Mesothelial cell of epicardium (in vitro differentiated cells): ENCODE results near the gene CBFA2T2. TPM values are rescaled to one million over a fixed set of nuclear protein-coding genes. Genes with fewer than 3 reads are reported as not detected.

ENCODE experiments used
- DNase-seq, 2 experiments: peaks; one replicate each; pipeline ENCODE4 v3.0.0; 2021; ENCODE audit warnings: low spot score in 2 of 2; ENCODE audit not compliant: unreplicated experiment in 2 of 2
- H3K27ac Mint-ChIP-seq: 2 replicates; pipeline ENCODE4 v1.8.0; 2021; ENCODE audit warnings: mixed read lengths
- H3K27me3 Mint-ChIP-seq: 2 replicates; pipeline ENCODE4 v1.8.0; 2021; ENCODE audit warnings: low read depth, mixed read lengths
- H3K36me3 Mint-ChIP-seq: 2 replicates; pipeline ENCODE4 v1.8.0; 2021; ENCODE audit warnings: mixed read lengths
- H3K4me1 Mint-ChIP-seq: 2 replicates; pipeline ENCODE4 v1.8.0; 2021; ENCODE audit warnings: mixed read lengths
- H3K4me3 Mint-ChIP-seq: 2 replicates; pipeline ENCODE4 v1.8.0; 2021; ENCODE audit warnings: mild to moderate bottlenecking, moderate library complexity, mixed read lengths
- H3K9me3 Mint-ChIP-seq: 2 replicates; pipeline ENCODE4 v1.8.0; 2021; ENCODE audit warnings: mixed read lengths
- CTCF ChIP-seq: fragments of 200-600 bp; sonication (generic); IDR thresholded peaks from one replicate; pipeline ENCODE4 v1.5.0; 2021; ENCODE audit warnings: antibody characterized with exemption; ENCODE audit not compliant: unreplicated experiment
- total RNA-seq: library from RNA; stranded (reverse); gene quantifications from 3 replicates; pipeline ENCODE4 v1.2.1, GENCODE V29; 2021

CBFA2T2 gene
- total RNA-seq, 1 donor from 2014 or later: 47.2 TPM

GRCh38 chr20:33658510-33658909, 168.6 kb downstream of the CBFA2T2 start:
- H3K4me3 Mint-ChIP-seq: no peak overlapping the region
- no peak for TF ChIP-seq CTCF
- H3K4me1 Mint-ChIP-seq: peaks cover 26% of the 10 kb centered on the region
- H3K27ac Mint-ChIP-seq: no peak overlapping the region
- H3K9me3 Mint-ChIP-seq: no peaks in the 10 kb centered on the region
- no peaks in the 10 kb centered on the region for H3K27me3 Mint-ChIP-seq
- peaks cover 2% of the 10 kb centered on the region for H3K36me3 Mint-ChIP-seq
- no peak for DNase-seq

- peaks cover 22% of the 10 kb centered on the region for H3K4me1 Mint-ChIP-seq
- no peak overlapping the region for H3K4me3 Mint-ChIP-seq
- no peak overlapping the region for H3K27ac Mint-ChIP-seq
Observed at GRCh38 chr20:33658929-33659328, 169.0 kb downstream of the CBFA2T2 start.

GRCh38 chr20:33659341-33660034, 169.6 kb downstream of the CBFA2T2 start:
- no peak for TF ChIP-seq CTCF
- no peak for DNase-seq
- no peak overlapping the region for H3K4me3 Mint-ChIP-seq
- peaks cover 19% of the 10 kb centered on the region for H3K4me1 Mint-ChIP-seq
- H3K27me3 Mint-ChIP-seq: no peaks in the 10 kb centered on the region
- no peak overlapping the region for H3K27ac Mint-ChIP-seq
- peaks cover 2% of the 10 kb centered on the region for H3K36me3 Mint-ChIP-seq
- H3K9me3 Mint-ChIP-seq: no peaks in the 10 kb centered on the region

More at GRCh38 chr20:33658929-33659328, 169.0 kb downstream of the CBFA2T2 start:
- DNase-seq: no peak
- Mint-ChIP-seq H3K36me3 (peaks cover 2% of the 10 kb centered on the region), H3K27me3 (no peaks in the 10 kb centered on the region), H3K9me3 (no peaks in the 10 kb centered on the region)
- TF ChIP-seq CTCF: no peak

- Mint-ChIP-seq H3K4me3 (no peak overlapping the region), H3K4me1 (peaks cover 18% of the 10 kb centered on the region), H3K36me3 (peaks cover 2% of the 10 kb centered on the region), H3K27ac (no peak overlapping the region), H3K27me3 (no peaks in the 10 kb centered on the region), H3K9me3 (no peaks in the 10 kb centered on the region)
- no peak for TF ChIP-seq CTCF
- DNase-seq: no peak
Observed at GRCh38 chr20:33660035-33660684, 170.3 kb downstream of the CBFA2T2 start.

- Mint-ChIP-seq H3K27me3 (no peaks in the 10 kb centered on the region), H3K4me3 (no peak overlapping the region), H3K9me3 (no peaks in the 10 kb centered on the region), H3K27ac (no peak overlapping the region), H3K4me1 (peaks cover 15% of the 10 kb centered on the region), H3K36me3 (peaks cover 2% of the 10 kb centered on the region)
- no peak for DNase-seq
- no peak for TF ChIP-seq CTCF
Observed at GRCh38 chr20:33660685-33661058, 170.8 kb downstream of the CBFA2T2 start.
